SK-N-SH (cell line): Measurements from ENCODE around the gene RPL7A. TPM values are rescaled to one million over a fixed set of nuclear protein-coding genes. Genes with fewer than 3 reads are reported as not detected.
"Not testable (repeated sequence)": the region's sequence is repeated elsewhere in the genome, so short reads cannot be mapped to it uniquely, and the experiment has no call there.

Experiments used
- CTCF ChIA-PET: fragments of 300-600, 350-600 bp; formaldehyde crosslinking; extraction: SDS; loops from one replicate; lab custom pipeline; 2021; lab: Yijun Ruan, JAX
- POLR2A ChIA-PET: fragments of 350-600 bp; sonication (Branson Sonifier 250); formaldehyde crosslinking; extraction: SDS; loops from one replicate; lab custom pipeline; 2020; ENCODE audit warnings: antibody characterized with exemption, inconsistent platforms; lab: Yijun Ruan, JAX
- DNase-seq: peaks from one replicate; pipeline ENCODE4 v3.0.0; 2012
- H2AFZ ChIP-seq: fragments of 200-600 bp; sonication (generic); 2 replicates; pipeline ENCODE4 v1.8.1; 2016; ENCODE audit warnings: antibody characterized with exemption, mild to moderate bottlenecking, low read depth
- H3F3A ChIP-seq: fragments of 200-600 bp; sonication (generic); replicated peaks from 2 replicates; pipeline ENCODE3; 2016; ENCODE audit warnings: antibody characterized with exemption, mild to moderate bottlenecking; ENCODE audit not compliant: insufficient read depth
- H3K27ac ChIP-seq, 2 experiments: fragments of 200-500 bp in 1 of 2; fragments of 200-600 bp in 1 of 2; sonication (Bioruptor generic) in 1 of 2; sonication (generic), shearing (Covaris generic) in 1 of 2; 2 replicates each; pipeline versions ENCODE4 v1.5.1 to v1.6.1; 2014 to 2016; ENCODE audit warnings: low read depth in 2 of 2, inconsistent platforms in 1 of 2, low read length in 1 of 2, mild to moderate bottlenecking in 1 of 2, mixed read lengths in 1 of 2
- H3K27me3 ChIP-seq: fragments of 200-600 bp; sonication (generic), shearing (Covaris generic); 2 replicates; pipeline ENCODE4 v1.6.1; 2016; ENCODE audit warnings: mixed run types; ENCODE audit not compliant: insufficient read depth
- H3K36me3 ChIP-seq, 2 experiments: fragments of 200-500 bp in 1 of 2; fragments of 200-600 bp in 1 of 2; sonication (Bioruptor generic) in 1 of 2; sonication (generic) in 1 of 2; replicated peaks in 1 of 2; 2 replicates each; pipeline versions ENCODE3 to v1.5.1; 2014 to 2016; ENCODE audit warnings: low read length in 1 of 2, mild to moderate bottlenecking in 1 of 2; ENCODE audit not compliant: insufficient read depth in 2 of 2, control insufficient read depth in 1 of 2
- H3K4me1 ChIP-seq, 2 experiments: fragments of 200-500 bp in 1 of 2; fragments of 200-600 bp in 1 of 2; sonication (Bioruptor generic) in 1 of 2; sonication (generic), shearing (Covaris generic) in 1 of 2; 2 replicates each; pipeline versions ENCODE4 v1.5.1 to v1.6.1; 2014 to 2016; ENCODE audit warnings: low read depth in 1 of 2, low read length in 1 of 2, mixed run types in 1 of 2; ENCODE audit not compliant: insufficient read depth in 2 of 2, control insufficient read depth in 1 of 2
- H3K4me2 ChIP-seq: fragments of 200-600 bp; sonication (generic), shearing (Covaris generic); 2 replicates; pipeline ENCODE4 v1.6.1; 2017; ENCODE audit warnings: mixed run types
- H3K4me3 ChIP-seq, 2 experiments: fragments of 200-500 bp in 1 of 2; fragments of 200-600 bp in 1 of 2; sonication (Bioruptor generic) in 1 of 2; sonication (generic), shearing (Covaris generic) in 1 of 2; 2 replicates each; pipeline versions ENCODE4 v1.5.1 to v1.8.1; 2014 to 2016; ENCODE audit warnings: low read depth in 2 of 2, inconsistent platforms in 1 of 2, low read length in 1 of 2, mild to moderate bottlenecking in 1 of 2, mixed read lengths in 1 of 2, moderate library complexity in 1 of 2
- H3K79me2 ChIP-seq: fragments of 200-600 bp; sonication (generic); 2 replicates; pipeline ENCODE4 v1.8.1; 2017; ENCODE audit warnings: mild to moderate bottlenecking; ENCODE audit not compliant: insufficient read depth
- H3K9ac ChIP-seq: fragments of 200-600 bp; sonication (generic); 2 replicates; pipeline ENCODE4 v1.6.1; 2017; ENCODE audit warnings: mixed run types
- H3K9me2 ChIP-seq: fragments of 200-600 bp; sonication (generic); 2 replicates; pipeline ENCODE4 v1.6.1; 2017; ENCODE audit warnings: mixed run types
- H3K9me3 ChIP-seq: fragments of 200-600 bp; sonication (generic); 2 replicates; pipeline ENCODE4 v1.6.1; 2017; ENCODE audit warnings: mixed run types, mild to moderate bottlenecking, moderate library complexity
- H4K20me1 ChIP-seq: fragments of 200-600 bp; sonication (generic); 2 replicates; pipeline ENCODE4 v1.6.1; 2017; ENCODE audit warnings: mild to moderate bottlenecking, mixed run types; ENCODE audit not compliant: insufficient read depth
- CHD2 ChIP-seq: fragments of 150-350 bp; IDR thresholded peaks from 2 replicates; pipeline ENCODE4 v1.6.1; 2018; ENCODE audit warnings: low read length; ENCODE audit not compliant: partially characterized antibody
- EZH2phosphoT487 ChIP-seq: fragments of 200-600 bp; sonication (generic); IDR thresholded peaks from 2 replicates; pipeline ENCODE4 v1.6.1; 2017; ENCODE audit warnings: low read depth, mixed run types, mild to moderate bottlenecking, antibody characterized with exemption, moderate library complexity, borderline replicate concordance
- FOSL2 ChIP-seq: IDR thresholded peaks from 2 replicates; pipeline ENCODE4 v1.4.0; 2012; ENCODE audit warnings: low read depth, mild to moderate bottlenecking, moderate library complexity, borderline replicate concordance
- FOXJ3 ChIP-seq: sonication (generic); formaldehyde crosslinking; IDR thresholded peaks from 2 replicates; pipeline ENCODE4 v1.5.1; 2020; ENCODE audit warnings: mild to moderate bottlenecking, missing genetic modification reagents
- MEF2A ChIP-seq: IDR thresholded peaks from 2 replicates; pipeline ENCODE4 v1.4.0; 2012; ENCODE audit warnings: low read depth, borderline replicate concordance
- MXI1 ChIP-seq: IDR thresholded peaks from 2 replicates; pipeline ENCODE4 v1.6.1; 2012; ENCODE audit warnings: mild to moderate bottlenecking, low read depth, low read length, improper control_type of control experiment
- POLR2AphosphoS5 ChIP-seq: IDR thresholded peaks from 2 replicates; pipeline ENCODE4 v1.6.1; 2012; ENCODE audit warnings: low read depth, low read length
- RCOR1 ChIP-seq: fragments of 150-350 bp; IDR thresholded peaks from 2 replicates; pipeline ENCODE4 v1.6.1; 2017; ENCODE audit warnings: antibody characterized with exemption, low read length
- RFX5 ChIP-seq: IDR thresholded peaks from 2 replicates; pipeline ENCODE4 v1.6.1; 2012; ENCODE audit warnings: mild to moderate bottlenecking, improper control_type of control experiment, low read length
- RXRA ChIP-seq: IDR thresholded peaks from 2 replicates; pipeline ENCODE4 v1.4.0; 2012; ENCODE audit warnings: low read depth, mild to moderate bottlenecking, borderline replicate concordance
- SMC3 ChIP-seq: IDR thresholded peaks from 2 replicates; pipeline ENCODE4 v1.6.1; 2012; ENCODE audit warnings: low read depth, low read length, improper control_type of control experiment
- TAF1 ChIP-seq: IDR thresholded peaks from 2 replicates; pipeline ENCODE4 v1.6.1; 2012; ENCODE audit warnings: low read depth, mild to moderate bottlenecking, low read length, moderate library complexity, borderline replicate concordance
- TEAD4 ChIP-seq: IDR thresholded peaks from 2 replicates; pipeline ENCODE4 v1.4.0; 2012; ENCODE audit warnings: mild to moderate bottlenecking, borderline replicate concordance; ENCODE audit not compliant: insufficient read depth
- USF2 ChIP-seq: fragments of 150-350 bp; IDR thresholded peaks from 2 replicates; pipeline ENCODE4 v1.6.1; 2017; ENCODE audit warnings: antibody characterized with exemption, low read length, low read depth, borderline replicate concordance
- WGBS: methylation state at CpG from one replicate; pipeline ENCODE4 v1.1.6; 2017; ENCODE audit warnings: low lambda C conversion rate; 5-methylcytosine and 5-hydroxymethylcytosine counted together
- polyA plus RNA-seq, 3 experiments: library from polyadenylated mRNA; depleted of rRNA; stranded (reverse); fragments of >200 nt; gene quantifications; 2 replicates each; pipeline ENCODE4 v1.2.3, GENCODE V29; 2012
- TF ChIP-seq, protein P1 (sequence below): IDR thresholded peaks from 2 replicates; pipeline ENCODE4; 2012

The RPL7A gene
- polyA plus RNA-seq, 1 of the 3 experiments (the other 2 are of a cell fraction) = 4,121 TPM

- Histone ChIP-seq H3K27ac (no peak overlapping the region), H3K4me2 (no peak overlapping the region), H3K4me1 (no peaks in the 10 kb centered on the region), H3K9me2 (no peaks in the 10 kb centered on the region), H3K27me3 (no peaks in the 10 kb centered on the region), H3K9me3 (no peaks in the 10 kb centered on the region), H3F3A (no peaks in the 10 kb centered on the region), H3K79me2 (no peaks in the 10 kb centered on the region), H3K9ac (no peak overlapping the region), H3K4me3 (no peak overlapping the region), H4K20me1 (no peaks in the 10 kb centered on the region), H3K36me3 (no peaks in the 10 kb centered on the region), H2AFZ (no peak overlapping the region)
- no peak for TF ChIP-seq FOSL2
- no peak for TF ChIP-seq FOXJ3 (CRISPR knock-in tag)
- no peak for TF ChIP-seq MEF2A
- TF ChIP-seq USF2 = no peak
- no peak for TF ChIP-seq RFX5
- no peak for TF ChIP-seq CHD2
- TF ChIP-seq TAF1 = no peak
- TF ChIP-seq POLR2AphosphoS5 = no peak
- no peak for TF ChIP-seq EZH2phosphoT487
- CTCF ChIA-PET = no interaction called here
- DNase-seq = no peak
- POLR2A ChIA-PET = no interaction called here
- WGBS = 33% methylated on average over 2 of the region's 2 CpGs
Observed at GRCh38 chr9:133315997-133316396, 32.0 kb upstream of the RPL7A start.

- H3K9ac ChIP-seq, H3K4me2 ChIP-seq, H3F3A ChIP-seq, H3K79me2 ChIP-seq, DNase-seq, H3K27me3 ChIP-seq, H3K9me2 ChIP-seq, H4K20me1 ChIP-seq, H2AFZ ChIP-seq, H3K4me3 ChIP-seq, H3K36me3 ChIP-seq, H3K4me1 ChIP-seq, POLR2A ChIA-PET, H3K27ac ChIP-seq, H3K9me3 ChIP-seq, CTCF ChIA-PET: not testable (repeated sequence)
- 23% methylated on average over 5 of the region's 13 CpGs for WGBS
Observed at GRCh38 chr9:133317551-133317950, 30.5 kb upstream of the RPL7A start.

DNA sequence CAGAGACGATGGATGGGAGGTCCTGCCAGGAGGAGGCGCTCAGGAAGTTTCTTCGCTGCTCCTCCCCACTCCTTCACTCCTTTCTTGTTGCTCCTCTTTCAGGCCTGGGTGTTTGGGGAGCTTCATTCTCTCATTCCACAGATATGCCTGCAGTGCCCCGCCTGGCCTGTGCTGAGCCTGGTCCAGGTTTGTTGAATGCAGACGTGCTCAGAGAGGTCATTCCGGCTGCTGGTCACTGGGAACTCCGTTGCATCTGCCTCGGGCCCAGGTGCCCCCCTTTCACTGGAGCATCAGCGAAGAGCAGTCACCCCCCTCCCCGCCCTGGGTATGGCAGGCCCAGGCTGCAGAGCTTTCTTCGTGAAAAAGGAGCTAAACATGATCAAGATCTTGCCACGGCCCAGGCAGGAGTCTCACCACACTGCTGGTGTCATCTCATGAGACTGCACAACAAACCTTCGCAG is 27.6 kb upstream of the RPL7A start:
- ChIA-PET CTCF (interaction anchor here (1.4 to 3.3 kb wide), 2 partner anchors 9 to 24 kb away, joined by 3 to 15 read pairs; no protein-coding TSS in a partner anchor), POLR2A (no interaction called here)
- no peak overlapping the region for H3K4me2 ChIP-seq
- no peaks in the 10 kb centered on the region for H3K79me2 ChIP-seq
- no peak overlapping the region for H3K27ac ChIP-seq
- no peaks in the 10 kb centered on the region for H3K36me3 ChIP-seq
- no peak overlapping the region for H3K9ac ChIP-seq
- no peaks in the 10 kb centered on the region for H3F3A ChIP-seq
- no peak overlapping the region for H2AFZ ChIP-seq
- H3K27me3 ChIP-seq = no peaks in the 10 kb centered on the region
- H4K20me1 ChIP-seq = no peaks in the 10 kb centered on the region
- WGBS = 64% methylated on average over 6 of the region's 13 CpGs
- H3K4me3 ChIP-seq = no peak overlapping the region
- H3K4me1 ChIP-seq = no peaks in the 10 kb centered on the region
- H3K9me3 ChIP-seq = no peaks in the 10 kb centered on the region
- no peaks in the 10 kb centered on the region for H3K9me2 ChIP-seq
- no peak for DNase-seq
- TF ChIP-seq TEAD4 (no peak), USF2 (no peak), SMC3 (no peak), RCOR1 (no peak), EZH2phosphoT487 (no peak), CHD2 (no peak), RXRA (no peak), MXI1 (no peak), FOSL2 (no peak)
- TF ChIP-seq, protein P1, sequence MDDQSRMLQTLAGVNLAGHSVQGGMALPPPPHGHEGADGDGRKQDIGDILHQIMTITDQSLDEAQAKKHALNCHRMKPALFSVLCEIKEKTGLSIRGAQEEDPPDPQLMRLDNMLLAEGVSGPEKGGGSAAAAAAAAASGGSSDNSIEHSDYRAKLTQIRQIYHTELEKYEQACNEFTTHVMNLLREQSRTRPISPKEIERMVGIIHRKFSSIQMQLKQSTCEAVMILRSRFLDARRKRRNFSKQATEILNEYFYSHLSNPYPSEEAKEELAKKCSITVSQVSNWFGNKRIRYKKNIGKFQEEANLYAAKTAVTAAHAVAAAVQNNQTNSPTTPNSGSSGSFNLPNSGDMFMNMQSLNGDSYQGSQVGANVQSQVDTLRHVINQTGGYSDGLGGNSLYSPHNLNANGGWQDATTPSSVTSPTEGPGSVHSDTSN = no peak
